Activated CD8-positive, alpha-beta T cell treated with anti-CD3 and anti-CD28 coated beads, Interleukin-2, amount 10 ng/mL, durations not matched to agents 7 days and 5 days (primary cell): ENCODE data around the gene PCLO. TPM values are rescaled to one million over a fixed set of nuclear protein-coding genes. Genes with fewer than 3 reads are reported as not detected.
"Not testable (repeated sequence)": the region's sequence is repeated elsewhere in the genome, so short reads cannot be mapped to it uniquely, and the experiment has no call there.

Experiments
- ATAC-seq: fragments of 150-1000 bp; cut with Tn5 transposase; one replicate; pipeline ENCODE4 v1.10.0; 2021; ENCODE audit warnings: moderate library complexity
- CTCF ChIA-PET: fragments of 350-600 bp; sonication (Branson Sonifier 250); formaldehyde crosslinking; loops from one replicate; lab custom pipeline; 2021; ENCODE audit warnings: antibody characterized with exemption; lab: Charles Lee
- POLR2A ChIA-PET: fragments of 350-600 bp; sonication (Branson Sonifier 250); formaldehyde crosslinking; loops from one replicate; lab custom pipeline; 2021; ENCODE audit warnings: antibody characterized with exemption; lab: Charles Lee
- DNase-seq: peaks from one replicate; pipeline ENCODE4 v3.0.0-alpha.2; 2020
- H3K27ac Mint-ChIP-seq: one replicate; pipeline ENCODE4 v1.8.0; 2021; ENCODE audit warnings: mild to moderate bottlenecking, mixed read lengths
- H3K27me3 Mint-ChIP-seq: one replicate; pipeline ENCODE4 v1.8.0; 2021; ENCODE audit warnings: low read depth, mixed read lengths
- H3K36me3 Mint-ChIP-seq: one replicate; pipeline ENCODE4 v1.8.0; 2021; ENCODE audit warnings: low read depth, mixed read lengths
- H3K4me1 Mint-ChIP-seq: one replicate; pipeline ENCODE4 v1.8.0; 2021; ENCODE audit warnings: low read depth, mixed read lengths
- H3K4me3 Mint-ChIP-seq: one replicate; pipeline ENCODE4 v1.8.0; 2021; ENCODE audit warnings: mild to moderate bottlenecking, mixed read lengths
- H3K9me3 Mint-ChIP-seq: one replicate; pipeline ENCODE4 v1.8.0; 2022; ENCODE audit warnings: mixed read lengths; ENCODE audit not compliant: insufficient read depth
- total RNA-seq, 2 experiments: library from RNA; stranded (reverse); gene quantifications; one replicate each; pipeline ENCODE4 v1.2.3, GENCODE V29; 2021

Gene PCLO
- total RNA-seq, 2 experiments from 2014 or later, result not detected

GRCh38 chr7:82932516-82932915 is 230.2 kb downstream of the PCLO start:
- H3K4me1 Mint-ChIP-seq, result no peaks in the 10 kb centered on the region
- no peaks in the 10 kb centered on the region for H3K9me3 Mint-ChIP-seq
- no peaks in the 10 kb centered on the region for H3K27me3 Mint-ChIP-seq
- H3K36me3 Mint-ChIP-seq, result no peaks in the 10 kb centered on the region
- DNase-seq (no peak), ATAC-seq (no peak)
- CTCF ChIA-PET, result no interaction called here
- POLR2A ChIA-PET, result no interaction called here
- no peak overlapping the region for H3K4me3 Mint-ChIP-seq
- no peak overlapping the region for H3K27ac Mint-ChIP-seq

- Mint-ChIP-seq H3K4me1 (no peaks in the 10 kb centered on the region), H3K36me3 (no peaks in the 10 kb centered on the region), H3K27me3 (no peaks in the 10 kb centered on the region), H3K9me3 (no peaks in the 10 kb centered on the region), H3K27ac (no peak overlapping the region), H3K4me3 (no peak overlapping the region)
- DNase-seq, result no peak
- CTCF ChIA-PET, result no interaction called here
- no peak for ATAC-seq
- POLR2A ChIA-PET, result no interaction called here
Measured at GRCh38 chr7:82926477-82926876, 236.2 kb downstream of the PCLO start.

DNA sequence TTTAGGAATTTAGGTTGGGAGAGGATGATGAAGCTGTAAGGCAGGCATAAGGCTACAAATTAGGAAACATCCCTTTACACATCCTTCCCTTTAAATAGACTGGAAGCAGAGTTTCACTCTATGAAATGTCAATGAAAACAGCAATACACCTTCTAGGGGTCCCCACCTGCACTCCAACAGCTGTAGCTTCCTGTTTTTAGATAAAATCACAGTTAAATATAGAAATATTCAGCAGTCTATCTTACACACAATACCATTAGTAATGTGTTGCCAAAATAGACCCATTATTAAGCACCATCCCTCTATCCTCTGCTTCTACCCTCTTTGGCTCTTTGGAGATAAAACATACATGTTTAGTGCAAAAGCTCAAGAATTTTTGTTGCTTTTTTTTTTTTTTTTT is 237.4 kb downstream of the PCLO start:
- H3K36me3 Mint-ChIP-seq, result no peaks in the 10 kb centered on the region
- no peaks in the 10 kb centered on the region for H3K4me1 Mint-ChIP-seq
- POLR2A ChIA-PET, result no interaction called here
- no peaks in the 10 kb centered on the region for H3K9me3 Mint-ChIP-seq
- DNase-seq (no peak), ATAC-seq (no peak)
- no peak overlapping the region for H3K4me3 Mint-ChIP-seq
- CTCF ChIA-PET, result no interaction called here
- H3K27me3 Mint-ChIP-seq, result no peaks in the 10 kb centered on the region
- no peak overlapping the region for H3K27ac Mint-ChIP-seq

GRCh38 chr7:82906502-82906901 is 256.2 kb downstream of the PCLO start:
- H3K4me1 Mint-ChIP-seq, result no peaks in the 10 kb centered on the region
- H3K4me3 Mint-ChIP-seq, result no peak overlapping the region
- no peaks in the 10 kb centered on the region for H3K36me3 Mint-ChIP-seq
- H3K27me3 Mint-ChIP-seq, result no peaks in the 10 kb centered on the region
- no peaks in the 10 kb centered on the region for H3K9me3 Mint-ChIP-seq
- no peak for DNase-seq
- H3K27ac Mint-ChIP-seq, result no peak overlapping the region
- no peak for ATAC-seq
- POLR2A ChIA-PET, result no interaction called here
- CTCF ChIA-PET, result no interaction called here

- no peaks in the 10 kb centered on the region for H3K27me3 Mint-ChIP-seq
- DNase-seq, result no peak
- H3K9me3 Mint-ChIP-seq, result no peaks in the 10 kb centered on the region
- ChIA-PET CTCF (no interaction called here), POLR2A (no interaction called here)
- no peak overlapping the region for H3K27ac Mint-ChIP-seq
- ATAC-seq, result no peak
- H3K4me3 Mint-ChIP-seq, result no peak overlapping the region
- no peaks in the 10 kb centered on the region for H3K4me1 Mint-ChIP-seq
- no peaks in the 10 kb centered on the region for H3K36me3 Mint-ChIP-seq
Measured at GRCh38 chr7:82904871-82905270, 257.8 kb downstream of the PCLO start.

- H3K27me3 Mint-ChIP-seq, H3K9me3 Mint-ChIP-seq, H3K36me3 Mint-ChIP-seq, POLR2A ChIA-PET, H3K4me3 Mint-ChIP-seq, ATAC-seq, CTCF ChIA-PET, DNase-seq, H3K27ac Mint-ChIP-seq, H3K4me1 Mint-ChIP-seq: not testable (repeated sequence)
Measured at GRCh38 chr7:82901098-82901497, 261.6 kb downstream of the PCLO start.

GRCh38 chr7:82897500-82897899 is 265.2 kb downstream of the PCLO start:
- CTCF ChIA-PET, result no interaction called here
- Mint-ChIP-seq H3K9me3 (no peaks in the 10 kb centered on the region), H3K27ac (no peak overlapping the region), H3K36me3 (no peaks in the 10 kb centered on the region), H3K4me3 (no peak overlapping the region), H3K27me3 (no peaks in the 10 kb centered on the region), H3K4me1 (no peaks in the 10 kb centered on the region)
- POLR2A ChIA-PET, result no interaction called here
- ATAC-seq (no peak), DNase-seq (no peak)

GRCh38 chr7:82894341-82894740 is 268.3 kb downstream of the PCLO start:
- POLR2A ChIA-PET, CTCF ChIA-PET, H3K4me1 Mint-ChIP-seq: not testable (repeated sequence)

GRCh38 chr7:82886324-82886723 is 276.4 kb downstream of the PCLO start:
- ATAC-seq, result no peak
- no peaks in the 10 kb centered on the region for H3K36me3 Mint-ChIP-seq
- ChIA-PET POLR2A (no interaction called here), CTCF (no interaction called here)
- no peaks in the 10 kb centered on the region for H3K27me3 Mint-ChIP-seq
- H3K4me3 Mint-ChIP-seq, result no peak overlapping the region
- no peaks in the 10 kb centered on the region for H3K4me1 Mint-ChIP-seq
- no peaks in the 10 kb centered on the region for H3K9me3 Mint-ChIP-seq
- DNase-seq, result no peak
- H3K27ac Mint-ChIP-seq, result no peak overlapping the region

More at GRCh38 chr7:82894341-82894740, 268.3 kb downstream of the PCLO start:
- DNase-seq, H3K4me3 Mint-ChIP-seq, H3K9me3 Mint-ChIP-seq, ATAC-seq, H3K36me3 Mint-ChIP-seq, H3K27ac Mint-ChIP-seq, H3K27me3 Mint-ChIP-seq: not testable (repeated sequence)

- H3K36me3 Mint-ChIP-seq, result no peaks in the 10 kb centered on the region
- no peak overlapping the region for H3K4me3 Mint-ChIP-seq
- H3K9me3 Mint-ChIP-seq, result peaks cover 4% of the 10 kb centered on the region
- ChIA-PET POLR2A (no interaction called here), CTCF (no interaction called here)
- H3K27ac Mint-ChIP-seq, result no peak overlapping the region
- ATAC-seq (no peak), DNase-seq (no peak)
- H3K27me3 Mint-ChIP-seq, result no peaks in the 10 kb centered on the region
- no peaks in the 10 kb centered on the region for H3K4me1 Mint-ChIP-seq
Measured at GRCh38 chr7:82865856-82866255, 296.8 kb downstream of the PCLO start.

DNA sequence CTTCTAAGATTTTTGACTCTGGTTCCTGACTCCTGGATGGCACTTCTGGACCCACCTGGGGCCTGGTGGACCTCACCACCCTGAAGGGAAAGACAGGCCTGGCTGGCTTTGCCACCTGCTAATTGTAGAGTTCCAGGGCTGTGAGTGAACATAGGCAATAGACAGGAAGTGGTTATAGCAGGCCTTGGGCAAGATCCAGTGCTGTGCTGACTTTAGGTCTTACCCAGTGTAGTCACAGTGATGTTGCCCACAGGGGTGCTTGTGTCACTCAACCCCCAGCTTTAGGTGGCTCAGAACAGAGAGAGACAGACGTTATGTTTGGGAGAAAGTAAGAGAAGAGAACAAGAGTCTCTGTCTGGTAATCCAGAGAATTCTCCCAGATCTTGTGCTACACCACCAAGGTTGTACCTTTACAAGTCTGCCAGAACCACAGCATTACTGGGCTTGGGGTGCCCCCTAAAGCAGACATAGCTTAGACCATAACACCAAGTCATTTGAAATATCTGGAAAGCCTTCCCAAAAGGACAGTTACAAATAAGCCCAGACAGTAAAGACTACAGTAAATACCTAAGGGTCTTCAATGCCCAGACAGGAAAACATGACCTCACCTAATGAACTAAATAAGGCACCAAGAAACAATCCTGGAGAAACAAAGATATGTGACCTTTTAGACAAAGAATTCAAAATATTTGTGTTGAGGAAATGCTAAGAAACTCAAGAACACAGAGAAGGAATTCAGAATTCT is 303.4 kb downstream of the PCLO start:
- H3K36me3 Mint-ChIP-seq, result no peaks in the 10 kb centered on the region
- H3K27ac Mint-ChIP-seq, result no peak overlapping the region
- no peak for DNase-seq
- no peak overlapping the region for H3K4me3 Mint-ChIP-seq
- ATAC-seq, result no peak
- H3K4me1 Mint-ChIP-seq, result no peaks in the 10 kb centered on the region
- ChIA-PET CTCF (no interaction called here), POLR2A (no interaction called here)
- no peaks in the 10 kb centered on the region for H3K27me3 Mint-ChIP-seq
- peaks cover 8% of the 10 kb centered on the region for H3K9me3 Mint-ChIP-seq

- ChIA-PET CTCF (no interaction called here), POLR2A (no interaction called here)
- DNase-seq, result no peak
- Mint-ChIP-seq H3K4me3 (no peak overlapping the region), H3K27me3 (no peaks in the 10 kb centered on the region), H3K4me1 (no peaks in the 10 kb centered on the region), H3K27ac (no peak overlapping the region), H3K36me3 (no peaks in the 10 kb centered on the region), H3K9me3 (no peaks in the 10 kb centered on the region)
- no peak for ATAC-seq
Measured at GRCh38 chr7:82851121-82851520, 311.6 kb downstream of the PCLO start.

DNA sequence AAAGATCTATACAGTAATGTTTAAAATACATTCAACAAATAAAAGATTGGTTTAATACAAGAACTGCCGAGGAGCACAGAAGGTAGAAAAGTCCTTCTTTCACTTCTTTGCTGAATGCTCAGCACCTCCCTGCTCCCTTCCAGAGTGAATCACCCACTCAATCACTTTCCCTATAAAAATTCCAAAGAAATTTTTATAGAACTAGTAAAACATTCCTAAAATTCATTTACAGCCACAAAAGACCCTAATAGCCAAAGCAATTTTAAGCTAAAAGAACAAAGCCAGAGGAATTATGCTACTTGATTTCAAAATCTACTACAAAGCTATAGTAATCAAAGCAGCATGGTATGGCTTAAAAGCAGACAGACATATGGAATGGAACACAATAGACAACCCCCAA is 320.9 kb downstream of the PCLO start:
- Mint-ChIP-seq H3K9me3 (peaks cover 4% of the 10 kb centered on the region), H3K4me3 (no peak overlapping the region), H3K27ac (no peak overlapping the region), H3K4me1 (no peaks in the 10 kb centered on the region), H3K36me3 (no peaks in the 10 kb centered on the region), H3K27me3 (no peaks in the 10 kb centered on the region)
- POLR2A ChIA-PET, result no interaction called here
- CTCF ChIA-PET, result no interaction called here
- DNase-seq, result no peak
- ATAC-seq, result no peak
